GM12874 (cell line): ENCODE results near the gene PNPLA1.

Experiments used
- CTCF ChIP-seq: IDR thresholded peaks from 2 replicates; pipeline ENCODE4 v1.5.1; 2011; ENCODE audit warnings: low read depth, mild to moderate bottlenecking, control low read depth, low read length, moderate library complexity; ENCODE audit not compliant: insufficient read depth

The PNPLA1 gene

GRCh38 chr6:36346486-36347273 is 76.8 kb downstream of the PNPLA1 start:
- no peak for TF ChIP-seq CTCF

- no peak for TF ChIP-seq CTCF
Observed at GRCh38 chr6:36347621-36348020, 77.8 kb downstream of the PNPLA1 start.

GRCh38 chr6:36349240-36349639 is 79.4 kb downstream of the PNPLA1 start:
- TF ChIP-seq CTCF = no peak

- no peak for TF ChIP-seq CTCF
Observed at GRCh38 chr6:36350082-36350481, 80.2 kb downstream of the PNPLA1 start.

GRCh38 chr6:36350681-36351571 is 81.1 kb downstream of the PNPLA1 start:
- TF ChIP-seq CTCF = no peak

- TF ChIP-seq CTCF = no peak
Observed at GRCh38 chr6:36352477-36353157, 82.8 kb downstream of the PNPLA1 start.

- no peak for TF ChIP-seq CTCF
Observed at GRCh38 chr6:36353411-36353915, 83.6 kb downstream of the PNPLA1 start.
